GM19324 (cell line): ENCODE data around the gene ZNF230.

Source experiments
- ATAC-seq: cut with Tn5 transposase; IDR thresholded peaks from one replicate; pipeline ENCODE4 v1.9.1; 2021; ENCODE audit warnings: mild to moderate bottlenecking, moderate library complexity; ENCODE audit not compliant: unreplicated experiment, low FRiP score

The ZNF230 gene

DNA sequence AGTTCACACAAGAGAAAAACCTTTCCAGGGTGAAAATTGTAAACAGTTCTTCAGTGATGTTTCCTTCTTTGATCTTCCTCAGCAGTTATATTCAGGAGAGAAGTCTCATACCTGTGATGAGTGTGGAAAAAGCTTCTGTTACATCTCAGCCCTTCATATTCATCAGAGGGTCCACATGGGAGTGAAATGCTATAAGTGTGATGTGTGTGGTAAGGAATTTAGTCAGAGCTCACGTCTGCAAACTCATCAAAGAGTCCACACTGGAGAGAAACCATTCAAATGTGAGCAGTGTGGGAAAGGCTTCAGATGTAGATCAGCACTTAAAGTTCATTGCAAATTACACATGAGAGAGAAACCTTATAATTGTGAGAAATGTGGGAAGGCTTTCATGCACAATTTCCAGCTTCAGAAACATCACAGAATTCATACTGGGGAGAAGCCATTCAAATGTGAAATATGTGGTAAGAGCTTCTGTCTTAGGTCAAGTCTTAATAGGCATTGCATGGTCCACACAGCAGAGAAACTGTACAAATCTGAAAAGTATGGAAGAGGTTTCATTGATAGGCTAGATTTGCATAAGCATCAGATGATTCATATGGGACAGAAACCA, 29.3 kb downstream of the ZNF230 start:
- ATAC-seq: no peak

DNA sequence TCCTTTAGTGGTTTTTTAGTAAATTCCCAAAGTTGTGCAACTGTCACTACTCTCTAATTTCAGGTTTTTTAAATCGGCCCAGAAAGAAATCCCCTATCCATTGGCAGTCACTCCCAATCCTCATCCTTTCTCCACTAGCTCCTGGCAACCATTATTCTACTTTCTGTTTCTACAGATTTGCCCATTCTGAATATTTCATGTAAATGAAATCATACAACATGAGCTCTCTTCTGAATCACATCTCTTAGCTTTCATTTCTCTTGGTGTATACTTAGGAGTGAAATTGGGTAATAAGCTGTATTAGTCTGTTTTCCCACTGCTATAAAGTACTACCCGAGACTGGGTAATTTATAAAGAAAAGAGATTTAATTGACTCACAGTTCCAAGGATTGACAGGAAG, 39.4 kb downstream of the ZNF230 start:
- no peak for ATAC-seq

DNA sequence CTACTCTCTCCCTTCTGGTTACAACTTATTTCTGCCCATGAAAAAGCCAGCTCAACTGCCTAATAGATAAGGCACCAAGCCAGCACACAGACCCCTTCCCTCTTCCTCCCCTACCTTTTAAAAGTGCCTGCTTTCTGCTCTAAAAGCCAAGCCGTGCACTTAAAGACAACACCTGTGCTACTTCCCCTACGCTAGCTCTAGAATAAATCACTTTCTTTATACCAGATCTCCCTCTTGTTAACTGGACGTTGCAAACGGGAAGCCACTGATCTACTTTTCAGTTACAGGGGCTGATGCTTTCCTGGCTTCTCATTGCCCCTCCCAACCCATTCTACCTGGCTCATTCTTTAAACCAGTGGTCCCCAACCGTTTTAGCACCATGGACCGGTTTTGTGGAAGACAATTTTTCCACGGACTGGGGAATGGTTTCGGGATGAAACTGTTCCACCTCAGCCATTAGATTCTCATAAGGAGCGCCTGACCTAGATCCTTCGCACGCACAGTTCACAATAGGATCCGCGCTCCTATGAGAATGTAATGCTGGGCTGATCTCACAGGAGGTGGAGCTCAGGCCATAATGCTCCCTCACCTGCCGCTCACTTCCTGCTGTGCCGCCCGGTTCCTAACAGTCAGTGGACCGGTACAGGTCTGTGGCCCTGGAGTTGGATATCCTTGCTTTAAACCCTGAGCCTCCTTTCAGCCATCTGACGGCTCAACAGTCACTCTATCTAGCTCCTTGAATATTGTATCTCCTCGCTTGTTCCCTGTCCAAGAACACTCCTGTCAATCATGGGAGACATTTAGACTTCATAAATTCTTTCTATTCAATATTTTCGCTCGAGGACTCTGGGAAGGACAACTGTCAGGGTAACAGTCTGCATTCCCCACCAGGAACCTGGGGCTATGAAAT, 48.2 kb downstream of the ZNF230 start:
- peak; percentile 19 for ATAC-seq

DNA sequence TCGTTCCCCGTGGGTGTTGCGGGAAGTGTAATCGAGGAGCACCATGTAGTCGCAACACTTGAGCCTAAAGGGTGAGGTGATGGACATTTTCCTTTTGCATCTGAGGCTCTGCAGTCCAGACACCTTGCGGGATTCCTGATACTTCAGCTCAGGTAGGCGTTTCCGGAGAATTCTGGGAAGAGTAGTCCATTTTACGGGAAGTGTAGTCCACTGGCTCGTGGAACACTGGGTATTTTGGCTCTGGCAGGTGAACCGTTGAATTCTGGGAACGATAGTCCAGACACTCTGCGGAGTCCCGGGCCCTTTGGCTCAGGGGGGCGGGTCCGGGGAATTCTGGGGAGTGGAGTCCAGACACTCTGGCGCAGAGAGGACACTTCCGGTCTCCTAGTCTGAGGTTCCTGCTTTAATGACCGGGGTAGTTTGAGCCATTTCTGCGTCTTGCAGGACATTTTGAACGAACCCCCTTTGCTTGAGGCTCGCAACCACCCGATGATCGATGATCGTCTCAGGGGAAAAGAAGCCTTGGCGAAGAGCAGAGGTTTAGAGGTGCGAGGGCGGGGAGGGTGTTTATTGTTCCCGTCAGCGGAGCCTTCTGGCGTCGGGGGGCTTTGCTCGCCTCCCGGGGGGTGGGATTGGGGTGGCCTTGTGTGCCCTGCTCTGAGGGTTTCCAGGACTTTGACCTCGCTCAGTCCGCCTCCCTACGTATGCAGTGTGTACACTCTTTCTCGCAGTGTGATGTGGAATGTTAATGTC, 49.1 kb downstream of the ZNF230 start, which contains the start of gene ZNF223:
TSS of gene ZNF223 (plus strand) at position 387 of the 753 bp plus-strand sequence. CDS start 3,141 bp downstream, outside the sequence.
- peak; percentile 86 for ATAC-seq

DNA sequence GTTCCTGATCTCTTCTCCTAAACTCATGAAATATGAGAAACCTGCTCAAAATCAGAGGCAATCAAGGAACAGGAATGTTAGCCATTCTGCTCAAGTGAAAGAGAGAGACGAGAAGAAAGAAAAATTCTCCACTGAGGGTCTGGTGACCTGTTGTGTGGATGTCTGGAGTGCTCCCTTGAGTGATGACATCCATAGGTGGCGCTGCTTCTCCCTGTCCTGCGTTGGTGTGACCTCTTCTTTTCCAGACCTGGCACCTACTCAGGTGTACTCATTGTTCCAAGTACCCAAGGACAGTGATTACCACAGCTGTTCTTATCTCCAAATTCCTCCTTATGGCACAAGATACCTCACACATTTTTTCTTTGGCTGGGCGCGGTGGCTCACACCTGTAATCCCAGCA, 53.1 kb downstream of the ZNF230 start:
- ATAC-seq: no peak

DNA sequence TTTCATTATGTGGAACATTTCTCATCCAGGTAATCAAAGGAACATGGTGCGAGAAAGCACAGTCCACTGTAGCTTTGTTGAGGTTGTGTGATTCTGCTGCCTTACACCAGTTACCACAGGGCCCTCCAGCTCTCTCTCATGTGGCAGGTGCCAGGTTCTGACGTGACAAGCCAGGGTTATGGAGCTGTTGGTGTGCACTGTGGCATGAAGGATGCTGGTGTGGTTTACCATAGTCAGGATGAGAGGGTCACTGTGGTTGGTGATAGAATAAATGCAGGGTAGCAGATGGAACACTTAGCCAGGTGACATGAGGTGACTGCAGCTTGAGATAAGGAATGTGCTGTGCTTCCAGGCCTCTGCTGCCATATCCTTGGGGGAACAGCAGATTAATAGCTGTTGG, 56.5 kb downstream of the ZNF230 start:
- ATAC-seq: no peak

DNA sequence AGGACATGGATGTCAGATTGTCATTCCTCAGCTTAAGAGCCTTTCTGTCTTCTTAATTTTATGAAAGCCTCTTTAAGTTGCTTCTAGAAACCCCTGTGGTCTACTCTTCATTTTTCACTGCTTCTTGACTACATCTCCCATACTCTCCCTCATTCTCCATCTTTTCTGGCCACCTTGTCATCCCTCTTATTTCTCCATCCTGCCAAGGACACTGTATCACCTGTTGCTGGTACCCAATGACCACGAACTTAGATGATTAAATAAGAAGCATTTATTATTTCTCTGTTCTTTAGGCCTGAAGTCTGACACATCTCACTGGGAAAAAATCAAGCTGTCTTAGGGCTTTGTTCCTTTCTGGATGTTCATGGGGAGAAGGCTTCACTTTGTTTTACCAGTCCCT, 58.3 kb downstream of the ZNF230 start:
- no peak for ATAC-seq
